ACHN (cell line): ENCODE measurements around the gene SPATA20.

Experiments
- DNase-seq: peaks from one replicate; pipeline ENCODE4 v3.0.0-alpha.2; 2015
- in situ Hi-C: cut with HindIII; loops from 2 replicates; pipeline ENCODE4 v1.10.0; 2017; ENCODE audit warnings: low sequenced_read_pairs, low pct_ligation_motif_present, low pct_unique_long_range_greater_than_20kb

SPATA20 gene

DNA sequence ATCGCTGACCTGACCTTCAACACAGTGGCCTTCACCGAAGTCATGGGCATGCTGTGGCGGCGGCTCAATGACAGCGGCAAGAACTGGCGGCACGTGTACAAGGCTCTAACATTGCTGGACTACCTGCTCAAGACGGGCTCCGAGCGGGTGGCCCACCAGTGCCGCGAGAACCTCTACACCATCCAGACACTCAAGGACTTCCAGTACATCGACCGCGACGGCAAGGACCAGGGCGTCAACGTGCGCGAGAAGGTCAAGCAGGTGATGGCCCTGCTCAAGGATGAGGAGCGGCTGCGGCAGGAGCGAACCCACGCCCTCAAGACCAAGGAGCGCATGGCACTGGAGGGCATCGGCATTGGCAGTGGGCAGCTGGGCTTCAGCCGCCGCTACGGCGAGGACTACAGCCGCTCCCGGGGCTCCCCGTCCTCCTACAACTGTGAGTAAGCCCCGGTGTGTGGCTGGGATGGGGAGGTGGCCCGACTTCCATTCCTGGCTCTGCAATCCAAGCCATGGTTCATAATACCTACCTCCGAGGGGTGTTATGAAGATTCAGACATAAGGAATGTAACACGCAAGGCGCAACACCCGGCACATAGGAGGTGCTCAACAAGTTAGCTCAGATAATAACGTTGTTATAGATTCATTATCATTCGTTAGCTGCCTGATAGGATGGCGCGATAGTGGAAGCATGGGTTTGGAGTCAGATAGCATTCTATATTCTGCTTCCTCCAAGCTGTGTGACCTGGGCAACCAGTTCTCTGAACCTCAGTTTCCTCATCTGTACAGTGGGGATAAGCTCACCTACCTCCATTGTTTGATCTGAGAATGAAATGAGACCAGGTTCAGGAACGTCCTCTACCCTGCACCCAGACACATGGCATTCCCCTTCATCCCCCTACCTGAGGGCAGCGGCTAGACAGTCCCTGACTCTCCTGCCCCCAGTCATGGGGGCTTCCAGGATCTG is 10.0 kb upstream of the SPATA20 start:
- no peak for DNase-seq
- in situ Hi-C loops = no loop called here

DNA sequence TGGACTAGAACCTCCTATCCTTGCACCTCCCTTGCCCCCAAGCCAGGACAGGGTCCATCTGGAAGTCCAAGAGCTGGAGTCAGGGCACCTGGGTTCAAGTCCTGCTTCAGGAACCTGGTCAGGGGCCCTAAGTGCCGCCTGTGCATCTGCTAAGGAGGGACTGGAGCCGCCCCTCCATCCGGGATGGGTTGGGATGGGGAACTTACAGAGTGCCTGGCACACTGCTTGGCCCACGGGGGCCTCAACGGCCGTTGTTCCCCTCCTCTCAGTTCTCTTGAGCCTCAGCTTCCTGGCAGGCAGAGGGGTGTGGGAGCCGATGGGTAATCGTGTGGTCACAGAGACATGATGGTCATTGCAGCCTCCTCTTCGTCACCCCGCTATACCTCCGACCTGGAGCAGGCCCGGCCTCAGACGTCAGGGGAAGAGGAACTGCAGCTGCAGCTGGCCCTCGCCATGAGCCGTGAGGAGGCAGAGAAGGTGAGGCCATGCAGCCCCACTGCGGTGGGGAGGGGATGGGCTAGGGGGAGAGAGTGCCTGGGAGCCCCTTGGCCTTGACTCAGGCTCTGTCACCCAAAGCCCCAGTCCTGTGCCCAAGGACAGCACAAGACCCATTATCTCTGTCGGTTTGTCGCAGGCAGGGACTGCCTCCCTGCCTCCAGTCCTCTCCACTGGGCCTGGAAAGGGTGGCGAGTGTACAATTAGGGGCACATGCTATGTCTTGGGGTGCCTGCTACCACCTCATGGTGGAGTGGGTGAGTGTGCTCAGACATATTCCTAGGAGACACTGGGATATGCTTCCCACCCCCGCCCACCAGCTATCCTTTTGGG is 9.0 kb upstream of the SPATA20 start:
- no peak for DNase-seq
- in situ Hi-C loops = no loop called here

DNA sequence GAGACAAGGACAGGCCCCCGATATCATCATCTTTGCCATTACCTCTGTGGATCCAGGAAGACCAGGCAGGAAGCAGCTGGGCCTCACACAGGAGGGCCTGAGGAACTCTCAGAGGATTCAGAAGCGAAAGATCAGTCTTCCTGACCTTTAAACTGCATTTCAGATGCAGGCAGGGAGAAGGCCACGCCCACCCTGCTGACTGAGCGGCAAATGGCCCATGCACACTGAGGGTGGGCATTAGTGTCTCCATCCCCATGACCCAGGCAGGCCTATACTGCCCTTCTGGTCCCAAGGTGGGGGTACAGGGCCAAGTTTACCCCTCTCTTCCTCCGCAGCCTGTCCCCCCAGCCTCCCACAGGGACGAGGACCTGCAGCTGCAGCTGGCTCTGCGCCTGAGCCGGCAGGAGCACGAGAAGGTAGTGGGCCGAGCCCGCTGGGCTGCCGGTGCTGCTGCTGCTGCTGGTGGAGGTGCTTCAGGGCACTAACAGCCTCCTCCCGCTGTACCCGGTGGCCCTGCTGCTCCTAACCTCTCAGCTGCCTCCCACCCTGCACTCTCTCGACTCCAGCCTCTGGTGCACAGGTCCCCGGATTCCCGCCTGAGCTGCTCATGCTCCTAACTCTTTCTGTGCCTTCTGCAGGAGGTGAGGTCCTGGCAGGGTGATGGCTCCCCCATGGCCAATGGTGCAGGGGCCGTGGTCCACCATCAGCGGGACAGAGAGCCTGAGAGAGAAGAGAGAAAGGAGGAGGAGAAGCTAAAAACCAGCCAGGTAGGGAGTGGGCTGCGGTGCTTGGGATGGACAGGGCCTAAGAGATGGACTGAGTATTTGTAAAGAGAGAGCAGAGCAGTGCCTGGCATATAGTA is 8.2 kb upstream of the SPATA20 start:
- in situ Hi-C loops = no loop called here
- DNase-seq = no peak

DNA sequence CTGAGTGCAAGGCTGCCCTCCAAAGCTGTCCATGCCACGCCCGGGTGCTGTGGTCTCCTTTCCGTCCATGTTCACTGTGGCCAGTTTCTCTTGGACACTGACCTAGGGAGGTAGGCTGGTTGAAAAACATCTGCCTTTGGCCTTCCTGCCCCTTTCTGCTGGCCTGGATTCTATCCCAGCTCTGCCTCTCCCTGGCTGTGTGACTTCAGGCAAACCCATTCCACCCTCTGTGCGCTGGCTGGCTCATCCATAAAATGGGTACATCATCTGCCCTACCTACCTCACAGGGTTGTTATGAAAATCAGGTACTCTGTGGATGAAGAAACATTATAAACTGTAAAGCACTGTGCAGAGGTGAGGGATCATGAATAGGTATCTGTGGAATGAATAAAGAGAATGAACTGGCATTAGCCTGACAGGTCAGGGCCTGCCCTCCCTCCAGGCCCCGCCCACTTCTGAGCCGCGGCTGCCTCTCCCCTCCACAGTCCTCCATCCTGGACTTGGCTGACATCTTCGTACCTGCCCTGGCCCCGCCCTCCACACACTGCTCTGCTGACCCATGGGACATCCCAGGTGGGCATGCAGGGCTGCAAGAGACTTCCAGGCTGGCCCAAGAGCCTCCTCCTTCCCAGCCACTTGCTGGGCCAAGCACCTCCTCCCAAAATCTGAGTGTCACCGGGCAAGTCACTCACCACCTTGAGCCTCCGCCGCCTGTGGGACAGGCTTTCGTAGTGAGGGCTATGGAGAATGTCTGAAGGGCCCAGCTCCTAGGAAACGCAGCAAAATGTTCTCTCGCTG is 7.0 kb upstream of the SPATA20 start:
- no peak for DNase-seq
- in situ Hi-C loops = no loop called here

DNA sequence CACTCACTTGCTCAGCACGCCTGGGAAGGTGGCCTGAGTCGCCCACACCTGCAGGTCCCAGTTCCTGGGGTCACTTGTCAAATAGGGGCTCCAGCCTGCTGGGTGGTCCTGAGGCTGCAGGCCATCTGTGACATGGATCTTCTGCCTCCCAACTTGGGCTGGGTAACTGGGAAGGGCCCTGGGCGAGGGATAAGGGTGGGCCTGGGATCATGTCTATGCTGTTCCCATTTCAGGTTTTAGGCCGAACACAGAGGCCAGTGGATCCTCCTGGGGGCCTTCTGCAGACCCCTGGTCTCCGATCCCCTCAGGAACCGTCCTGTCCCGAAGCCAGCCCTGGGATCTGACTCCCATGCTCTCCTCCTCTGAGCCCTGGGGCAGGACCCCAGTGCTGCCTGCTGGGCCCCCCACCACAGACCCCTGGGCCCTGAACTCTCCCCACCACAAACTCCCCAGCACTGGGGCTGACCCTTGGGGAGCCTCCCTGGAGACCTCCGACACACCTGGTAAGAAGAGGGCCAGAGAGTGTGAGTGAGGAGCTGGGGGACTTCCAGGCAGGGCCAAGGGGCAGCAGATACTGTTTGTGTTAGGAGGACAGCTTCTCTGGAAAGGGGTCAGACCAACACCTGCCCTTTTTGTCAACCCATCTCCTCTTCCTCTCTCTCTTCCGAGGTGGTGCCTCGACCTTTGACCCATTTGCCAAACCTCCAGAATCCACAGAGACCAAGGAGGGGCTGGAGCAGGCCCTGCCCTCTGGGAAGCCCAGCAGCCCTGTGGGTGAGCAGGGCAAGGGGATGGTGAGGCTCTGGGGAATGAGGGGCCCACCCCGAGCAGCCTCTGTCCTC is 6.2 kb upstream of the SPATA20 start:
- in situ Hi-C loops = no loop called here
- no peak for DNase-seq

DNA sequence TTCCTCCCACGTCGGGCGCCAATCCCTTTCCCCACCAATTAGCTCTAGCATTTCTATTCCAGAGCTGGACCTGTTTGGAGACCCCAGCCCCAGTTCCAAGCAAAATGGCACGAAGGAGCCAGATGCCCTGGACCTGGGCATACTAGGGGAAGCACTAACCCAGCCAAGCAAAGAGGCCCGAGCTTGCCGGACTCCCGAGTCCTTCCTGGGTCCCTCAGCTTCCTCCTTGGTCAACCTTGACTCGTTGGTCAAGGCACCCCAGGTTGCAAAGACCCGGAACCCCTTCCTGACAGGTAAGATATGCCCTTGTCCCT is 5.6 kb upstream of the SPATA20 start:
- in situ Hi-C loops = no loop called here
- DNase-seq = no peak

DNA sequence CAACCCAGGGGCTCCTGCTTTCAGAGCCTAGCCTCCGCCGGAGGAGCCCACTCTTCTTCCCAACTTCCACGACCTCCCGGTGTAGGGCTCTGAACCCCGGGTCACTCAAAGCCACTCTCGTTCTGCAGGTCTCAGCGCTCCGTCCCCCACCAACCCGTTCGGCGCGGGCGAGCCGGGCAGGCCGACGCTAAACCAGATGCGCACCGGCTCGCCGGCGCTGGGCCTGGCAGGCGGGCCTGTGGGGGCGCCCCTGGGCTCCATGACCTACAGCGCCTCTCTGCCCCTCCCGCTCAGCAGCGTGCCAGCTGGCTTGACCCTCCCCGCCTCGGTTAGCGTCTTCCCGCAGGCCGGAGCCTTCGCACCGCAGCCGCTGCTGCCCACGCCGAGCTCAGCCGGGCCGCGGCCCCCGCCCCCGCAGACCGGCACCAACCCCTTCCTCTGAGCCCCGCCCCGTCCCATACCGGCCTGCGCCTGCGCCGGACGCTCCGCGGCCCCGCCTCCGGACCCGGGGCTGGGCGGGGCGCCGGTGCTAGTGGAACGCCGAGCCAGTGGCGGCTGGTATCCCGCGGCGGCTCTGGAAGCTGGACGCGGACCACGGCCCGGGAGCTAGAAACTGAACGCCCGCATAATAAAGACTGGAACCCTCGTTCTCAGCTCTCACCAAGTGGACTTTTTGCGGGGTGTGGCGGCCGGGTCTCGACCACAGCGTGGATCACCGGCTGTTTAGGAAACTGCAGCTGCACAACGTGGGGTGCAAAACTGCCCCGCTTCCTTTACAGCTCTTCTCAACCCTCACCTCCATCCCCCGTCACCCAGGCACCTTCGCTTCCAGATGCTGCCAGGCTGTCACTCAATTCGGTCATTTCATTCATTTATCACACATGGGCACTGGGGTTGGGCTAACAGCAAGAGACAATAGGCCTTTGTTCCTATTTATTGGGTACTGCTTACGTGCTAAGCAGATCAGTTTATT is 5.0 kb upstream of the SPATA20 start:
- peak; percentile 89 for DNase-seq
- in situ Hi-C loops = no loop called here

DNA sequence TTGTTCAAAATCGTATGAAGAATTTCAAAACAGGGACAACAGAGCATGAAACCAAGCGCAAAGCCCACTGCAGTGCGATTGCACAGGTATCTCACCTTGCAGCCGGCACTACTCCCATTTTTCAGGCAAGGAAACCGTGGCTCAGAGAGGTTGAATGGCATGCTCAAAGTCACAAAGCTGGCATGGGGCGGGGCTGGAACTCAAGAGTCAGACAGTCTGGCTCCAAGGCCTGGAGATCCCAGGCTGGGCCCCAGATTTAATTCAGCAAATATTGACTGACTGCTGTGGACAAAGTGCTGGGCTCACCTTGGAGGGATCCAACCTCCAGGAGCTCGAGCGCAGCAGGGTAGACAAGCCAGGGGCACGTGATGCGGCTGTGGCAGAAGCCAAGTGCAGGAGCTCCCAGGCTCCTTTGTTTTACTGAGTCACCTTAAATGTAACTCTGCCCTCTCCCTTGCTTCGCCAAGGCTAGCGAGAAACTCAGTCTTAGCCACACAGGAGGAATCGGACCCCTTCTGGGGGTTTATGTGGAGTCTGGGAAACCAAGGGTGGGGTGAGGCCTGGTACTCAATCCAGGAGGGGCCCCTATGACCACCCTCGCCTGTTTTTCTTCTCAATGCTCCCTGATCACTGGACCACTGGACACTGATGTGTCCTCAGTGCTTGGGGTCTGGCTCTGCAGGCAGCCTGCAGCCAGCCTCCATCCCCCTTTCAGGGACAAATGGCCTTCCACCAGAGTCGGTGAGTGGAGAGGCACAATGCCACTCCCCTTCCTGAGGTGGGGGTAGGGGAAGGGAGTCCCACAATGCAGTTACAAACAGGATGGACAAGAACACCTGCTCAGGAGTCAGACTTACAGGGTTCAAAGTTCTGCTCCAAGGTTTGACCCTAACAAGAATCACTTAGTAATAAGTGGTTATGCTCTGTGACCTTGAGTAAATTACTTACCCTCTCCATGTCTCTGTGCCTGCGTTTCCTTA is 3.9 kb upstream of the SPATA20 start:
- DNase-seq = no peak
- in situ Hi-C loops = no loop called here

DNA sequence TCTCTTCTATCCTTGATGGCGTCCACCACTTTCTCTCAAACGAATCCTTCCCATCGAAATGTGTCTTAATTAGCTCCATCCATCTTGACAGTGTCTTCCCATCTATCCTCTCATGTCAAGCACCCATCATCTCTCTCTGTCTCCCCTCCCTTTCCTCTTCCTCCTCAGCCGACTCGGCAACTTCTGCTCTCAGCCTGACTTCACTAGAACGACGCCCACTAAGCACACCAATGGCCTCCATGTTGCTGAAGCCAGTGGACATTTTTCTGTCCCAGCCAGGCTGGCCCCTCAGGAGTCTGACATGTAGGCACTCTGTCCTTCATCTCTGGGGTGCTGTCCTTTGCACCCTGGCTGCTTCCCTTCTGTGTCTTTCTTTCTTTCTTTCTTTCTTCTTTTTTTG is 2.5 kb upstream of the SPATA20 start:
- DNase-seq = no peak
- in situ Hi-C loops = no loop called here

DNA sequence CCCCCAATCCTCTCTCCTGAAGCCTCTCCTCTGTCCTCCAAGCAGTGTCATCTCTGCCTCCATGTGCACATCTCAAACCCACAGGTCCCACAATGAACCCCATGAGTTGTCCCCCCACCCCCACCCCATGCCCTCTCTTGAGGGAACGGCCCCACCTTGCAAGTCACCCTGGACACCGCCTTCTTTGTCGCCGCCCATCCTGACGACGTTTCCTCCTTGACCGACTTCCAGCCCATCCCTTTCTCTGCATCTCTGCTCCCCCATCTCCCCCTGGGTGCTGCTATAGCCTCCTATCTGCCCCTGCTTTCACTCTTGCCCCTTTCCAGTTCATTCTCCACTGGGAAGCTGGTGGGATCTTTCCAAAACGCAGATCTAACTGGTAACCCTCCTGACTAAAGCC is 1.7 kb upstream of the SPATA20 start:
- in situ Hi-C loops = no loop called here

DNA sequence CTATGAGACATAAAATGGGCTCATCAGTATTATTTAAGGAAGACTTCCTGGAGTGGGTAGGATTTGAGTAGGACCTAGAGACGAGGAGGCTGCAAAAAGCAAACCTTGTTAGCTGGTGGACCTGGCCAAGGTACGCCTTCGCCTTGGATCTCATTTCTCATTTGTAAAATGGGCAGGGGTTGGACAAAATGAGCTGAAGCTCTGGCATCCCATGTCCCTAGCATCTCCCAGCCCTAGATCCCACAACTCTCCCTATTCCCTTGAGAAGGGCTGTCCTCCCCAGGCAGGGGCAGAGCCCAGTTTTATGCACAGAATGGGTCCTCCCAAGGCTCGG is 306 bp upstream of the SPATA20 start:
- DNase-seq = no peak
- in situ Hi-C loops = no loop called here

More for the DNA sequence above, 1.7 kb upstream of the SPATA20 start:
- DNase-seq = no peak

DNA sequence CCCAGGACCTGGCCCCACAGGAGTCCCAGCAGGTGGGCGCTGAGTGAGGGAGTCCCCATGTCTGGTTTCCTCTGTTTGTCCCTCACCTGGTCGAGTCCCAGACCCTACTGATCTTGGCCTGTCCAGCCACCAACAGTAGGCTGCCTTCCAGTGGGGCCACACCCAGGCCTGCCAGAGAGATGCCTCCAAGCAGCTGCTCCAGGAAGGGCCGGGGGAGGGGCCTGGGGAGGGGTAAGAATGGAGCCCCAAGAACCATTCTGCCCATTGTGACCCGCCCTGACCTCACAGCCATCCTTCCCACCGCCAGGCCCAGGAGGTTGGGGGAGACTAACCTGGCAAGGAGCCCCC is 736 bp downstream of the SPATA20 start:
- in situ Hi-C loops = no loop called here

DNA sequence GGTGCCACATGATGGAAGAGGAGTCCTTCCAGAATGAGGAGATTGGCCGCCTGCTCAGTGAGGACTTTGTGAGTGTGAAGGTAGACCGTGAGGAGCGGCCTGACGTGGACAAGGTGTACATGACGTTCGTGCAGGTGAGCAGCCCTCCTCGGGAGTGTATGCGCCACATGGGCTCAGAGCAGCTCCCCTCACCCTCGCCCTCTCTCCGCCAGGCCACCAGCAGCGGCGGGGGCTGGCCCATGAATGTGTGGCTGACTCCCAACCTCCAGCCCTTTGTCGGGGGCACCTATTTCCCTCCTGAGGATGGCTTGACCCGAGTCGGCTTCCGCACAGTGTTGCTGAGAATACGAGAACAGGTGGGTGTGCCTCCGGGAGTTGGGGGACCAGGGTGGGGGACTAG is 1.9 kb downstream of the SPATA20 start:
- in situ Hi-C loops = no loop called here
- no peak for DNase-seq

More for the DNA sequence above, 736 bp downstream of the SPATA20 start:
- no peak for DNase-seq

DNA sequence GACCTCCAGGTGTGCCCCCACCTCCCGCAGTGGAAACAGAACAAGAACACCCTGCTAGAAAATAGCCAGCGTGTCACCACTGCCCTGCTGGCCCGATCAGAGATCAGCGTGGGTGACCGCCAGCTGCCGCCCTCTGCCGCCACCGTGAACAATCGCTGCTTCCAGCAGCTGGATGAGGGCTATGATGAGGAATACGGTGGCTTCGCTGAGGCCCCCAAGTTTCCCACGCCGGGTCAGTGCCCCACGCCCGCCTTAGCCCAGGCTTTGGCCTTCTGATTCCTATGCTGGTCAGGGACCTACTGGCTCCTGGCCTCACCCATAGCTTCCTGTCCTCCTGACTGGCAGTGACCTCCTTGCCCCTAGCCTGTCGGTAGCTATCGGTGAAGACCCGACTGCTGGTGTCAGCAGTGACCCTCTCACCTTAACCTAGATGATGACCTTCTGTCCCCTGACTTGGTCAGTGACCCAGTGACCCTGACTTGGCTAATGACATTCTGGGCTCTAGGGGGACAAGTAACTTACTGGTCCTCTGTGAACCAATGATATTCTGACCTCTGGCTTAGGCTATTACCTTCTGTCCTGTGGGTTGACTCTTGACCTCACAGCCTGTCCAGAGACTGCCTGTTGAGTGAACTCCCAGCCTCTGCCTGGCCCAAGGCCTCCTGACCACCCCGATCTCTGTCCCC is 2.4 kb downstream of the SPATA20 start:
- in situ Hi-C loops = no loop called here
- no peak for DNase-seq

DNA sequence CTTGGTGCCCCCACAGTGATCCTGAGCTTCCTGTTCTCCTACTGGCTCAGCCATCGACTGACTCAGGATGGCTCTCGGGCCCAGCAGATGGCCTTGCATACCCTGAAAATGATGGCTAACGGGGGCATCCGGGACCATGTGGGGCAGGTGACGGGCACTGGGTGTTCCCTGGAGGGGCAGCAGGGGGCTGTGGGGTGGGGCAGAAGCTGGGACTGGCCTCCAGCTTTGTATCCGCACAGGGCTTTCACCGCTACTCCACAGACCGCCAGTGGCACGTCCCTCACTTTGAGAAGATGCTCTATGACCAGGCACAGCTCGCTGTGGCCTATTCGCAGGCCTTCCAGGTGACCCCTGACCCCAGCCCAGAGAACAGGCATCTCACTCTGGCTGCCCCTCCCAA is 3.0 kb downstream of the SPATA20 start:
- in situ Hi-C loops = no loop called here
- DNase-seq = no peak
